ENCODE data around the gene MTCL3.
A peak's percentile ranks its signal among the peaks of the same experiment; 100 is the strongest.

Gene MTCL3

GRCh38 chr6:127518710-127519468 is at the start of gene MTCL3:
Gene MTCL3 (minus strand): TSS chr6:127519335.
- Histone ChIP-seq H3K27me3 (ENCODE audit: control insufficient read depth, insufficient read depth, low read length) (peaks cover 19% of the 10 kb centered on the region), H3K4me3 (ENCODE audit: low read depth, low read length) (no peak within 1 kb of the TSS), H3K36me3 (ENCODE audit: control insufficient read depth, insufficient read depth, low read length) (no peaks in the 10 kb centered on the region)
- peak; percentile 34 for DNase-seq (ENCODE audit: low read depth)
- no peak for FAIRE-seq
- TF ChIP-seq CTCF (IDR thresholded peaks at IDR 0.05; ENCODE audit: insufficient read depth, low read length, severe bottlenecking) = no peak

- no peak overlapping the region for H3K4me3 ChIP-seq (ENCODE audit: low read depth, low read length)
- DNase-seq (ENCODE audit: low read depth) = no peak
- H3K36me3 ChIP-seq (ENCODE audit: control insufficient read depth, insufficient read depth, low read length) = no peaks in the 10 kb centered on the region
- TF ChIP-seq CTCF (IDR thresholded peaks at IDR 0.05; ENCODE audit: insufficient read depth, low read length, severe bottlenecking) = no peak
- H3K27me3 ChIP-seq (ENCODE audit: control insufficient read depth, insufficient read depth, low read length) = no peaks in the 10 kb centered on the region
- no peak for FAIRE-seq
Measured at GRCh38 chr6:127567476-127567875, 48.3 kb upstream of the MTCL3 start.

- no peak for TF ChIP-seq CTCF (IDR thresholded peaks at IDR 0.05; ENCODE audit: insufficient read depth, low read length, severe bottlenecking)
- no peak overlapping the region for H3K4me3 ChIP-seq (ENCODE audit: low read depth, low read length)
- H3K27me3 ChIP-seq (ENCODE audit: control insufficient read depth, insufficient read depth, low read length) = no peaks in the 10 kb centered on the region
- no peak for FAIRE-seq
- no peak for DNase-seq (ENCODE audit: low read depth)
- no peaks in the 10 kb centered on the region for H3K36me3 ChIP-seq (ENCODE audit: control insufficient read depth, insufficient read depth, low read length)
Measured at GRCh38 chr6:127566651-127567050, 47.5 kb upstream of the MTCL3 start.

GRCh38 chr6:127566119-127566518 is 47.0 kb upstream of the MTCL3 start:
- no peak for TF ChIP-seq CTCF (IDR thresholded peaks at IDR 0.05; ENCODE audit: insufficient read depth, low read length, severe bottlenecking)
- Histone ChIP-seq H3K27me3 (ENCODE audit: control insufficient read depth, insufficient read depth, low read length) (no peaks in the 10 kb centered on the region), H3K4me3 (ENCODE audit: low read depth, low read length) (no peak overlapping the region), H3K36me3 (ENCODE audit: control insufficient read depth, insufficient read depth, low read length) (no peaks in the 10 kb centered on the region)
- FAIRE-seq (no peak), DNase-seq (ENCODE audit: low read depth) (no peak)

GRCh38 chr6:127564761-127565160 is 45.6 kb upstream of the MTCL3 start:
- no peaks in the 10 kb centered on the region for H3K36me3 ChIP-seq (ENCODE audit: control insufficient read depth, insufficient read depth, low read length)
- H3K27me3 ChIP-seq (ENCODE audit: control insufficient read depth, insufficient read depth, low read length) = no peaks in the 10 kb centered on the region
- TF ChIP-seq CTCF (IDR thresholded peaks at IDR 0.05; ENCODE audit: insufficient read depth, low read length, severe bottlenecking) = no peak
- DNase-seq (ENCODE audit: low read depth) = no peak
- no peak overlapping the region for H3K4me3 ChIP-seq (ENCODE audit: low read depth, low read length)
- no peak for FAIRE-seq

- Histone ChIP-seq H3K4me3 (ENCODE audit: low read depth, low read length) (no peak overlapping the region), H3K36me3 (ENCODE audit: control insufficient read depth, insufficient read depth, low read length) (no peaks in the 10 kb centered on the region), H3K27me3 (ENCODE audit: control insufficient read depth, insufficient read depth, low read length) (no peaks in the 10 kb centered on the region)
- DNase-seq (ENCODE audit: low read depth) = peak; percentile 43
- TF ChIP-seq CTCF (IDR thresholded peaks at IDR 0.05; ENCODE audit: insufficient read depth, low read length, severe bottlenecking) = no peak
- FAIRE-seq = no peak
Measured at GRCh38 chr6:127561660-127562059, 42.5 kb upstream of the MTCL3 start.
